ENCODE data around the gene TCF23.
"Not testable (repeated sequence)": the region's sequence is repeated elsewhere in the genome, so short reads cannot be mapped to it uniquely, and the experiment has no call there.

The TCF23 gene

GRCh38 chr2:27174638-27175037 is 25.8 kb downstream of the TCF23 start:
- H3K27me3 ChIP-seq = peaks cover 44% of the 10 kb centered on the region
- H3K9me3 ChIP-seq = no peaks in the 10 kb centered on the region
- H3K4me3 ChIP-seq (ENCODE audit: low read depth in 1 of 2, low read length in 1 of 2) = no peak overlapping the region
- no peak for TF ChIP-seq CTCF (IDR thresholded peaks at IDR 0.05)
- H3K4me1 ChIP-seq (ENCODE audit: control insufficient read depth in 1 of 2, insufficient read depth in 1 of 2, low read depth in 1 of 2, low read length in 1 of 2) = peaks cover 0 to 4% of the 10 kb centered on the region in 2 experiments
- no peaks in the 10 kb centered on the region for H3K36me3 ChIP-seq
- H3K27ac ChIP-seq = no peak overlapping the region

- H3K9me3 ChIP-seq = no peaks in the 10 kb centered on the region
- no peaks in the 10 kb centered on the region for H3K36me3 ChIP-seq
- no peak overlapping the region for H3K4me3 ChIP-seq (ENCODE audit: low read depth in 1 of 2, low read length in 1 of 2)
- no peaks in the 10 kb centered on the region for H3K4me1 ChIP-seq (ENCODE audit: control insufficient read depth in 1 of 2, insufficient read depth in 1 of 2, low read depth in 1 of 2, low read length in 1 of 2)
- no peak for TF ChIP-seq CTCF (IDR thresholded peaks at IDR 0.05)
- H3K27ac ChIP-seq = no peak overlapping the region
- H3K27me3 ChIP-seq = peaks cover 39% of the 10 kb centered on the region
Measured at GRCh38 chr2:27175330-27175729, 26.5 kb downstream of the TCF23 start.

GRCh38 chr2:27175781-27176180 is 27.0 kb downstream of the TCF23 start:
- H3K4me3 ChIP-seq (ENCODE audit: low read depth in 1 of 2, low read length in 1 of 2); H3K27ac ChIP-seq; H3K36me3 ChIP-seq; H3K9me3 ChIP-seq; H3K4me1 ChIP-seq (ENCODE audit: control insufficient read depth in 1 of 2, insufficient read depth in 1 of 2, low read depth in 1 of 2, low read length in 1 of 2): not testable (repeated sequence)
- peaks cover 34% of the 10 kb centered on the region for H3K27me3 ChIP-seq

GRCh38 chr2:27177441-27178351 is 28.9 kb downstream of the TCF23 start:
- no peaks in the 10 kb centered on the region for H3K36me3 ChIP-seq
- H3K4me1 ChIP-seq (ENCODE audit: control insufficient read depth in 1 of 2, insufficient read depth in 1 of 2, low read depth in 1 of 2, low read length in 1 of 2) = no peaks in the 10 kb centered on the region
- TF ChIP-seq CTCF (IDR thresholded peaks at IDR 0.05) = no peak
- H3K4me3 ChIP-seq (ENCODE audit: low read depth in 1 of 2, low read length in 1 of 2) = no peak overlapping the region
- H3K9me3 ChIP-seq = no peaks in the 10 kb centered on the region
- no peak overlapping the region for H3K27ac ChIP-seq
- H3K27me3 ChIP-seq = peaks cover 19% of the 10 kb centered on the region

GRCh38 chr2:27178469-27178868 is 29.7 kb downstream of the TCF23 start:
- no peak for TF ChIP-seq CTCF (IDR thresholded peaks at IDR 0.05)
- Histone ChIP-seq H3K27ac (no peak overlapping the region), H3K4me1 (ENCODE audit: control insufficient read depth in 1 of 2, insufficient read depth in 1 of 2, low read depth in 1 of 2, low read length in 1 of 2) (no peaks in the 10 kb centered on the region), H3K27me3 (peaks cover 19% of the 10 kb centered on the region), H3K36me3 (no peaks in the 10 kb centered on the region), H3K4me3 (ENCODE audit: low read depth in 1 of 2, low read length in 1 of 2) (no peak overlapping the region), H3K9me3 (no peaks in the 10 kb centered on the region)

GRCh38 chr2:27179344-27180000 is 30.7 kb downstream of the TCF23 start:
- Histone ChIP-seq H3K36me3 (no peaks in the 10 kb centered on the region), H3K4me1 (ENCODE audit: control insufficient read depth in 1 of 2, insufficient read depth in 1 of 2, low read depth in 1 of 2, low read length in 1 of 2) (no peaks in the 10 kb centered on the region), H3K27ac (no peak overlapping the region), H3K27me3 (peaks cover 19% of the 10 kb centered on the region), H3K4me3 (ENCODE audit: low read depth in 1 of 2, low read length in 1 of 2) (no peak overlapping the region), H3K9me3 (no peaks in the 10 kb centered on the region)
- TF ChIP-seq CTCF (IDR thresholded peaks at IDR 0.05) = no peak

Data from neutrophil (primary cell).